Right lobe of liver (tissue), 6 donors: ENCODE measurements around the gene MRPS7. TPM values are rescaled to one million over a fixed set of nuclear protein-coding genes. Genes with fewer than 3 reads are reported as not detected.

ENCODE experiments used
- ATAC-seq, 4 donors: fragments of 200-7000 bp; cut with Tn5 transposase; one replicate each; pipeline ENCODE4 v1.9.1; 2020; ENCODE audit warnings: mild to moderate bottlenecking in 4 of 4, moderate library complexity in 4 of 4
- DNase-seq, 3 donors: peaks; one replicate each; pipeline ENCODE4 v3.0.0-alpha.2; 2020
- H3K27ac ChIP-seq, 3 donors: fragments of 200-600 bp; one replicate each; pipeline ENCODE4 v1.8.0; 2022
- H3K27me3 ChIP-seq, 2 donors: fragments of 200-600 bp; one replicate each; pipeline ENCODE4 v1.8.0; 2022
- H3K36me3 ChIP-seq, 4 donors: fragments of 200-600 bp; sonication (generic) in 1 of 4; one replicate each; pipeline versions ENCODE4 v1.5.1 to v1.8.0; 2017 to 2022; ENCODE audit warnings: control low read depth in 1 of 4
- H3K4me1 ChIP-seq, 4 donors: fragments of 200-600 bp; sonication (generic) in 1 of 4; one replicate each; pipeline versions ENCODE4 v1.5.1 to v1.8.0; 2017 to 2022; ENCODE audit warnings: control low read depth in 1 of 4
- H3K4me3 ChIP-seq, 3 donors: fragments of 200-600 bp; one replicate each; pipeline ENCODE4 v1.8.0; 2022
- H3K9me3 ChIP-seq, 4 donors: fragments of 200-600 bp; sonication (generic) in 1 of 4; one replicate each; pipeline versions ENCODE4 v1.5.1 to v1.8.0; 2017 to 2022; ENCODE audit warnings: control low read depth in 1 of 4
- CTCF ChIP-seq, 4 donors: fragments of 200-600 bp in 3 of 4; fragments of 450-650 bp in 1 of 4; IDR thresholded peaks; one replicate each; pipeline versions ENCODE4 v1.5.1 to v1.8.0; 2016 to 2022; ENCODE audit warnings: antibody characterized with exemption in 4 of 4, mild to moderate bottlenecking in 2 of 4
- POLR2A ChIP-seq: fragments of 450-650 bp; IDR thresholded peaks from one replicate; pipeline ENCODE4 v1.6.1; 2017; ENCODE audit warnings: antibody characterized with exemption, mild to moderate bottlenecking
- WGBS: methylation state at CpG from one replicate; pipeline ENCODE4 v1.1.6; 2018; ENCODE audit warnings: low coverage, low lambda C conversion rate; ENCODE audit not compliant: insufficient coverage; ENCODE audit errors: missing lambda C conversion rate; 5-methylcytosine and 5-hydroxymethylcytosine counted together
- intact Hi-C, 2 donors: fragments of 100-400 bp; cut with DNase I; formaldehyde crosslinking; loops; one replicate each; pipeline versions ENCODE4 v1.11.2 to v1.14.1; 2022
- total RNA-seq, 6 experiments: library from RNA; depleted of rRNA in 2 of 6; stranded (reverse); fragments of >200 nt in 2 of 6; fragmentation: NEBNext Ultra II Directional in 3 of 6; extraction: Animal tissue kit (Norgen Biotek cat#: 25700) in 3 of 6; gene quantifications; one replicate each; pipeline versions ENCODE4 v1.1.0 to v1.2.4, GENCODE V29; 2016 to 2023
- donor health status: DM: no; HTN: yes; CAD: no.
- donor health status: DM: no; HTN: no; CAD: no.
- donor health status: DM: no; HTN: no; CAD: no.
- donor health status: DM: no; HTN: yes; CAD: no.
- donor health status: DM: no; HTN: yes; CAD: no.

MRPS7 gene
- total RNA-seq, 6 experiments from 2014 or later: 29.6 to 37.2 (median 33.7) TPM

- 93% methylated on average over 5 of the region's 6 CpGs for WGBS
- intact Hi-C loops: no loop called here
- no peaks in the 10 kb centered on the region for H3K9me3 ChIP-seq
- peaks cover 0 to 58% (median 15%) of the 10 kb centered on the region in 4 donors for H3K36me3 ChIP-seq
- no peak overlapping the region for H3K4me3 ChIP-seq
- no peak overlapping the region for H3K27ac ChIP-seq
- no peaks in the 10 kb centered on the region for H3K4me1 ChIP-seq
- DNase-seq: no peak
- ATAC-seq: no peak
- H3K27me3 ChIP-seq: no peaks in the 10 kb centered on the region
- TF ChIP-seq CTCF (IDR thresholded peaks at IDR 0.05) (no peak), POLR2A (no peak)
Measured at GRCh38 chr17:75245011-75245410, 16.7 kb upstream of the MRPS7 start.

GRCh38 chr17:75246404-75246803 lies 15.3 kb upstream of the MRPS7 start:
- peaks cover 0 to 44% (median 15%) of the 10 kb centered on the region in 4 donors for H3K36me3 ChIP-seq
- H3K27ac ChIP-seq: no peak overlapping the region
- WGBS: 60% methylated on average over 1 of the region's 12 CpGs

GRCh38 chr17:75249564-75249963 lies 12.1 kb upstream of the MRPS7 start:
- Histone ChIP-seq H3K27me3 (no peaks in the 10 kb centered on the region), H3K9me3 (no peaks in the 10 kb centered on the region), H3K36me3 (peaks cover 0 to 18% (median 7%) of the 10 kb centered on the region in 4 donors), H3K27ac (no peak overlapping the region), H3K4me1 (no peaks in the 10 kb centered on the region), H3K4me3 (no peak overlapping the region)
- DNase-seq (no peak), ATAC-seq (no peak)
- intact Hi-C loops: no loop called here
- 75% methylated on average over 4 of the region's 4 CpGs for WGBS
- TF ChIP-seq POLR2A (no peak), CTCF (IDR thresholded peaks at IDR 0.05) (no peak)

More at GRCh38 chr17:75246404-75246803, 15.3 kb upstream of the MRPS7 start:
- H3K4me3 ChIP-seq: no peak overlapping the region
- no peaks in the 10 kb centered on the region for H3K4me1 ChIP-seq
- intact Hi-C loops: no loop called here
- H3K27me3 ChIP-seq: no peaks in the 10 kb centered on the region
- ATAC-seq (no peak), DNase-seq (no peak)
- no peaks in the 10 kb centered on the region for H3K9me3 ChIP-seq
- TF ChIP-seq CTCF (IDR thresholded peaks at IDR 0.05): no peak
- TF ChIP-seq POLR2A: no peak

GRCh38 chr17:75250009-75250471 lies 11.6 kb upstream of the MRPS7 start:
- no peaks in the 10 kb centered on the region for H3K27me3 ChIP-seq
- ATAC-seq (peak in 2 of 4 donors; percentile 20 to 33), DNase-seq (no peak)
- no peaks in the 10 kb centered on the region for H3K9me3 ChIP-seq
- no peak overlapping the region for H3K27ac ChIP-seq
- TF ChIP-seq CTCF (IDR thresholded peaks at IDR 0.05) (no peak), POLR2A (no peak)
- WGBS: 59% methylated on average over 11 of the region's 11 CpGs
- H3K4me3 ChIP-seq: no peak overlapping the region
- intact Hi-C loops: no loop called here
- H3K36me3 ChIP-seq: peaks cover 0 to 13% (median 6%) of the 10 kb centered on the region in 4 donors
- no peaks in the 10 kb centered on the region for H3K4me1 ChIP-seq
